ENCODE measurements around the gene AMPH. TPM values are rescaled to one million over a fixed set of nuclear protein-coding genes. Genes with fewer than 3 reads are reported as not detected.
A peak's percentile ranks its signal among the peaks of the same experiment; 100 is the strongest.
"Not testable (repeated sequence)": the region's sequence is repeated elsewhere in the genome, so short reads cannot be mapped to it uniquely, and the experiment has no call there.

AMPH gene
- total and polyA plus RNA-seq, 7 experiments from 2014 or later = 0.11 to 0.28 TPM; not detected in 5

DNA sequence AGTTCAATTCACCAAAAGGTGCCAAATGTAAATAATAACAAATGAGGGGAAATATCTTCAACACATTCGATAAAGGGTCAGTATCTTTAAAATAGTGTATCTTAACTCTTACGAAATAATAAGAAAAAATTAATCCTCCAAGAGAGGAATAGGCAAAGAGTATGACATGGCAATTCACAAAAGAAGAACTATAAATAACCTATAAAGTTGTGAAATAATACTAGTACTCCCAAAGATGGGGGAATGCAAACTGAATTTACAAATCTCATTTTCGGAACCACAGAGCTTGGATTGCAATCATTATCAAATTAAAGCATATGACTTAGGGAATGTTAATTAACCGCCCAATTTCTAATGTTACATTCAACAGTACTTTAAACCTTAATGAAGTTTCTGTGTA, 279.6 kb downstream of the AMPH start:
- no peak overlapping the region for H3K27ac ChIP-seq (ENCODE audit: low read depth, low read length)
- CTCF ChIA-PET = no interaction called here
- Mint-ChIP-seq H3K27ac (peak overlapping the region in 6 of 9 donors; percentile 31 to 95 (median 90)), H3K27me3 (no peaks in the 10 kb centered on the region), H3K4me3 (peak overlapping the region in 5 of 10 donors; percentile 13 to 89 (median 45)), H3K36me3 (peaks cover 0 to 4% (median 3%) of the 10 kb centered on the region in 5 donors), H3K4me1 (peaks cover 27 to 65% (median 46%) of the 10 kb centered on the region in 7 donors), H3K9me3 (no peaks in the 10 kb centered on the region)
- no peak overlapping the region for H3K4me3 ChIP-seq (ENCODE audit: low read length)
- H3K4me1 ChIP-seq (ENCODE audit: control insufficient read depth in 2 of 2, insufficient read depth in 2 of 2, low read length in 2 of 2) = no peaks in the 10 kb centered on the region
- H3K27me3 ChIP-seq (ENCODE audit: control insufficient read depth in 2 of 2, insufficient read depth in 2 of 2, low read length in 2 of 2) = no peaks in the 10 kb centered on the region
- ATAC-seq = no peak
- DNase-seq = no peak
- intact Hi-C loops (cut with micrococcal nuclease) = no loop called here
- POLR2A ChIA-PET = no interaction called here
- no peaks in the 10 kb centered on the region for H3K9me3 ChIP-seq (ENCODE audit: control insufficient read depth in 2 of 3, low read length in 3 of 3)
- no peaks in the 10 kb centered on the region for H3K36me3 ChIP-seq (ENCODE audit: control insufficient read depth in 2 of 3, insufficient read depth in 3 of 3, low read length in 3 of 3)

DNA sequence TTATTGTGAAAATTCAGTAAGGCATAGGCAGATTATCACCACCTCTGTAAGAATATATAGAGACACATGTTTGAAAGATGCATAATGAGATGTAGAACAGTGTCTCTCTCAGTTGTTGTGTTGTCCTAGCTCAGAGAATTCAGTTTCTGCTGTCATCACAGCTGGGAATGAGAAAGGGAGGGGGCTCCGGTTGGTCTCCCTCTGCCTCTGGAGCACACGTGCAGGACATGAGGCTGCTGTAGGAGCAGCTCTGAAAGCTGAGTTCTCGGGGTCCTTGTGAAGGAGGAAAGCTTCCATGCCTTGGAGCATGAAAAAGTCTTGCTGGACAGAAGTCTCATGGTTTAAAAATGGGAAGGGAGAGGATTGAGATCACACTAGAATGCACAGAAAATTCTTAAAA, 280.4 kb downstream of the AMPH start:
- DNase-seq; POLR2A ChIA-PET; CTCF ChIA-PET; intact Hi-C loops (cut with micrococcal nuclease); H3K27me3 Mint-ChIP-seq; H3K4me1 ChIP-seq (ENCODE audit: control insufficient read depth in 2 of 2, insufficient read depth in 2 of 2, low read length in 2 of 2); ATAC-seq; H3K27me3 ChIP-seq (ENCODE audit: control insufficient read depth in 2 of 2, insufficient read depth in 2 of 2, low read length in 2 of 2); H3K36me3 Mint-ChIP-seq; H3K9me3 Mint-ChIP-seq; H3K9me3 ChIP-seq (ENCODE audit: control insufficient read depth in 2 of 3, low read length in 3 of 3); H3K36me3 ChIP-seq (ENCODE audit: control insufficient read depth in 2 of 3, insufficient read depth in 3 of 3, low read length in 3 of 3): not testable (repeated sequence)
- H3K27ac ChIP-seq (ENCODE audit: low read depth, low read length) = peak overlapping the region; percentile 45
- H3K4me1 Mint-ChIP-seq = peaks cover 30 to 63% (median 45%) of the 10 kb centered on the region in 7 donors
- peak overlapping the region; percentile 77 to 89 (median 85) for H3K4me3 Mint-ChIP-seq
- peak overlapping the region; percentile 44 for H3K4me3 ChIP-seq (ENCODE audit: low read length)
- H3K27ac Mint-ChIP-seq = peak overlapping the region; percentile 88 to 95 (median 92)

- H3K36me3 ChIP-seq (ENCODE audit: control insufficient read depth in 2 of 3, insufficient read depth in 3 of 3, low read length in 3 of 3); H3K4me1 ChIP-seq (ENCODE audit: control insufficient read depth in 2 of 2, insufficient read depth in 2 of 2, low read length in 2 of 2); H3K27me3 ChIP-seq (ENCODE audit: control insufficient read depth in 2 of 2, insufficient read depth in 2 of 2, low read length in 2 of 2); intact Hi-C loops (cut with micrococcal nuclease); H3K9me3 ChIP-seq (ENCODE audit: control insufficient read depth in 2 of 3, low read length in 3 of 3); H3K36me3 Mint-ChIP-seq; H3K9me3 Mint-ChIP-seq; H3K27me3 Mint-ChIP-seq: not testable (repeated sequence)
- Mint-ChIP-seq H3K27ac (peak overlapping the region; percentile 89 to 95 (median 92)), H3K4me1 (peaks cover 28 to 61% (median 43%) of the 10 kb centered on the region in 7 donors), H3K4me3 (peak overlapping the region; percentile 77 to 89 (median 85))
- POLR2A ChIA-PET = interaction anchor here (0.7 kb wide), 1 partner anchor 8 kb away, joined by 3 read pairs; no protein-coding TSS in a partner anchor
- CTCF ChIA-PET = interaction anchor here (1.0 to 2.1 kb wide), 2 partner anchors 14 to 134 kb away, joined by 3 to 7 read pairs; no protein-coding TSS in a partner anchor
- peak overlapping the region; percentile 73 for H3K27ac ChIP-seq (ENCODE audit: low read depth, low read length)
- peak; percentile 84 for ATAC-seq
- H3K4me3 ChIP-seq (ENCODE audit: low read length) = peak overlapping the region; percentile 44
- DNase-seq = peak in 3 of 9 donors; percentile 17 to 50 (median 23)
Observed at GRCh38 chr7:38349869-38350583, 281.1 kb downstream of the AMPH start.

DNA sequence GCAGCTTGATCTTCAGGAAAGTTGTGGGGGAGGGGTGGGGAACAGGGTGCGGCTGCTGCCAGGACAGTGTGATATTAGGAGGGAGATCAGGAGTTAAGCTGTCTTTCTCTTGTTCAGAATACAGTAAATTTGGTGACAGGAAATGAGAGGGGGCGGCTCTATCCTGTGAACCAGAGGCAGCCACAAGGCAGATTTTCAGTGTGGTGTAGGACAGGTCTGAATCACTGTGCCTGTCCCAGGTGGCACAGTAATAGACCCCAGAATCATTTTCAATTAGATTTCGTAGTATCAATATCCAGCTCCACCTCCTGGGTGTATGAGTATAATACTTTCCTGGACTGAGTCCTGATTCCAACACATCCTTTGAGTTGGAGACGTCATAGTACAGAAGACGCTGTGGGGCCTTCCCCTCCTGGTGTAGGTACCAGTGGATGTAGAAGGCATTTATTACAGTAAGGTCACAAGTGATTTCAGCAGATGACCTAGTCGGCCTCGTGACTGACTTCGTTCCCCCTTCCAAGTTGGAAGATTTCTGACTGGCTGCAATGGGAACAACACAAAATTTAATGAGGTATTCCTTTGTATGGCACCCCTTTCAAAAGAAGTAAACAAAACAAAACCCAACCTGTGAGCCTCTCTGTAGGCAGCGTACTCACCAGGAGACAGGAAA, 281.9 kb downstream of the AMPH start:
- H3K27me3 Mint-ChIP-seq; H3K36me3 Mint-ChIP-seq; H3K36me3 ChIP-seq (ENCODE audit: control insufficient read depth in 2 of 3, insufficient read depth in 3 of 3, low read length in 3 of 3); H3K9me3 Mint-ChIP-seq; H3K9me3 ChIP-seq (ENCODE audit: control insufficient read depth in 2 of 3, low read length in 3 of 3); H3K27me3 ChIP-seq (ENCODE audit: control insufficient read depth in 2 of 2, insufficient read depth in 2 of 2, low read length in 2 of 2); intact Hi-C loops (cut with micrococcal nuclease): not testable (repeated sequence)
- Mint-ChIP-seq H3K4me3 (peak overlapping the region; percentile 77 to 89 (median 85)), H3K27ac (peak overlapping the region; percentile 89 to 95 (median 92)), H3K4me1 (peaks cover 32 to 64% (median 43%) of the 10 kb centered on the region in 7 donors)
- ChIA-PET CTCF (interaction anchor here (1.0 to 2.1 kb wide), 3 partner anchors 13 to 133 kb away, joined by 3 to 7 read pairs (median 4); no protein-coding TSS in a partner anchor), POLR2A (interaction anchor here (0.7 kb wide), 1 partner anchor 9 kb away, joined by 3 read pairs; no protein-coding TSS in a partner anchor)
- Histone ChIP-seq H3K4me3 (ENCODE audit: low read length) (peak overlapping the region; percentile 44), H3K27ac (ENCODE audit: low read depth, low read length) (peak overlapping the region; percentile 73), H3K4me1 (ENCODE audit: control insufficient read depth in 2 of 2, insufficient read depth in 2 of 2, low read length in 2 of 2) (peaks cover 0 to 13% of the 10 kb centered on the region in 2 donors)
- ATAC-seq (peak; percentile 40), DNase-seq (peak in 1 of 9 donors; percentile 19)

- Histone ChIP-seq H3K4me3 (ENCODE audit: low read length) (peak overlapping the region; percentile 18), H3K27ac (ENCODE audit: low read depth, low read length) (peak overlapping the region; percentile 1), H3K4me1 (ENCODE audit: control insufficient read depth in 2 of 2, insufficient read depth in 2 of 2, low read length in 2 of 2) (peaks cover 7 to 28% of the 10 kb centered on the region in 2 donors)
- not testable (repeated sequence) for H3K27me3 Mint-ChIP-seq; H3K9me3 Mint-ChIP-seq; H3K36me3 ChIP-seq (ENCODE audit: control insufficient read depth in 2 of 3, insufficient read depth in 3 of 3, low read length in 3 of 3); H3K9me3 ChIP-seq (ENCODE audit: control insufficient read depth in 2 of 3, low read length in 3 of 3); H3K36me3 Mint-ChIP-seq; H3K27me3 ChIP-seq (ENCODE audit: control insufficient read depth in 2 of 2, insufficient read depth in 2 of 2, low read length in 2 of 2)
- intact Hi-C loops (cut with micrococcal nuclease) = loop anchor here (2.0 kb wide), 1 partner anchor 17 kb away; no protein-coding TSS in a partner anchor
- ChIA-PET POLR2A (interaction anchor here (0.7 to 1.9 kb wide), 3 partner anchors 10 to 1539 kb away, joined by 3 to 5 read pairs (median 4); no protein-coding TSS in a partner anchor), CTCF (interaction anchor here (0.6 to 2.8 kb wide), 13 partner anchors 9 to 130 kb away, joined by 3 to 38 read pairs (median 6); no protein-coding TSS in a partner anchor)
- Mint-ChIP-seq H3K4me1 (peaks cover 31 to 61% (median 46%) of the 10 kb centered on the region in 7 donors), H3K4me3 (peak overlapping the region in 9 of 10 donors; percentile 6 to 78 (median 66)), H3K27ac (peak overlapping the region; percentile 34 to 97 (median 77))
- ATAC-seq = peak; percentile 75
- peak in 5 of 9 donors; percentile 44 to 64 (median 53) for DNase-seq
Observed at GRCh38 chr7:38345299-38346172, 285.6 kb downstream of the AMPH start.

GRCh38 chr7:38344741-38345140, 286.4 kb downstream of the AMPH start:
- Mint-ChIP-seq H3K4me1 (peaks cover 29 to 63% (median 51%) of the 10 kb centered on the region in 7 donors), H3K4me3 (peak overlapping the region; percentile 27 to 78 (median 64)), H3K27ac (peak overlapping the region; percentile 46 to 97 (median 83))
- peak overlapping the region; percentile 2 for H3K27ac ChIP-seq (ENCODE audit: low read depth, low read length)
- H3K9me3 Mint-ChIP-seq; H3K36me3 Mint-ChIP-seq; H3K9me3 ChIP-seq (ENCODE audit: control insufficient read depth in 2 of 3, low read length in 3 of 3); H3K36me3 ChIP-seq (ENCODE audit: control insufficient read depth in 2 of 3, insufficient read depth in 3 of 3, low read length in 3 of 3); DNase-seq; H3K27me3 Mint-ChIP-seq; H3K27me3 ChIP-seq (ENCODE audit: control insufficient read depth in 2 of 2, insufficient read depth in 2 of 2, low read length in 2 of 2): not testable (repeated sequence)
- ChIA-PET POLR2A (interaction anchor here (0.6 to 1.9 kb wide), 2 partner anchors 9 to 229 kb away, joined by 5 to 6 read pairs; no protein-coding TSS in a partner anchor), CTCF (interaction anchor here (0.8 to 2.8 kb wide), 11 partner anchors 9 to 129 kb away, joined by 3 to 38 read pairs (median 7); no protein-coding TSS in a partner anchor)
- H3K4me1 ChIP-seq (ENCODE audit: control insufficient read depth in 2 of 2, insufficient read depth in 2 of 2, low read length in 2 of 2) = peaks cover 9 to 32% of the 10 kb centered on the region in 2 donors
- H3K4me3 ChIP-seq (ENCODE audit: low read length) = peak overlapping the region; percentile 18
- intact Hi-C loops (cut with micrococcal nuclease) = loop anchor here (2.0 kb wide), 1 partner anchor 18 kb away; no protein-coding TSS in a partner anchor
- ATAC-seq = peak; percentile 41
